ENCODE data around the gene KRT75. TPM values are rescaled to one million over a fixed set of nuclear protein-coding genes. Genes with fewer than 3 reads are reported as not detected.
"Not testable (repeated sequence)": the region's sequence is repeated elsewhere in the genome, so short reads cannot be mapped to it uniquely, and the experiment has no call there.

The KRT75 gene
- total RNA-seq, 1 donor from 2014 or later: 1.8 TPM

DNA sequence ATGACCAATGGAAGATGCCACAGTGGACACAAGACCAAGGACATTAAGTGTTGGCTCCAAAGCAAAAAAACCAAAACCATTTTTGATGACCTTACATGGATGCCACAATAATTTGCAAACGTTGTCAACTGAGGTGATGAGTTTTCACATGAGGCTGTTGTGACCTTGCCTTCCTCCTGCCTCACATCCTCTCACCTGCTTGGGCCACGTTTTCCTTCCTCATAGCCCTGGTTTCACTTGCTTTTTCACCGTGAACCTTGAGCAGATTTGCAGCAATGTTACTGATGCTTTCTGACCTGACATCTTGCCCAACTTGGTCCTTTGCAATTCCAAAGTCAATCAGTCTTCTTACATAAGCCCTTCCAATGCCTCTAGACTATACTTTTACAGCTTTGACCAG is 14.1 kb upstream of the KRT75 start:
- peak; percentile 40 for FAIRE-seq
- TF ChIP-seq, protein P1, sequence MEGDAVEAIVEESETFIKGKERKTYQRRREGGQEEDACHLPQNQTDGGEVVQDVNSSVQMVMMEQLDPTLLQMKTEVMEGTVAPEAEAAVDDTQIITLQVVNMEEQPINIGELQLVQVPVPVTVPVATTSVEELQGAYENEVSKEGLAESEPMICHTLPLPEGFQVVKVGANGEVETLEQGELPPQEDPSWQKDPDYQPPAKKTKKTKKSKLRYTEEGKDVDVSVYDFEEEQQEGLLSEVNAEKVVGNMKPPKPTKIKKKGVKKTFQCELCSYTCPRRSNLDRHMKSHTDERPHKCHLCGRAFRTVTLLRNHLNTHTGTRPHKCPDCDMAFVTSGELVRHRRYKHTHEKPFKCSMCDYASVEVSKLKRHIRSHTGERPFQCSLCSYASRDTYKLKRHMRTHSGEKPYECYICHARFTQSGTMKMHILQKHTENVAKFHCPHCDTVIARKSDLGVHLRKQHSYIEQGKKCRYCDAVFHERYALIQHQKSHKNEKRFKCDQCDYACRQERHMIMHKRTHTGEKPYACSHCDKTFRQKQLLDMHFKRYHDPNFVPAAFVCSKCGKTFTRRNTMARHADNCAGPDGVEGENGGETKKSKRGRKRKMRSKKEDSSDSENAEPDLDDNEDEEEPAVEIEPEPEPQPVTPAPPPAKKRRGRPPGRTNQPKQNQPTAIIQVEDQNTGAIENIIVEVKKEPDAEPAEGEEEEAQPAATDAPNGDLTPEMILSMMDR (IDR thresholded peaks at IDR 0.05; ENCODE audit: insufficient read depth, low read length, severe bottlenecking): no peak
- no peak for DNase-seq (ENCODE audit: low read depth)
- no peak overlapping the region for H3K4me3 ChIP-seq (ENCODE audit: low read depth, low read length)
- no peaks in the 10 kb centered on the region for H3K27me3 ChIP-seq (ENCODE audit: control insufficient read depth, insufficient read depth, low read length)
- peaks cover 2% of the 10 kb centered on the region for H3K36me3 ChIP-seq (ENCODE audit: control insufficient read depth, insufficient read depth, low read length)

DNA sequence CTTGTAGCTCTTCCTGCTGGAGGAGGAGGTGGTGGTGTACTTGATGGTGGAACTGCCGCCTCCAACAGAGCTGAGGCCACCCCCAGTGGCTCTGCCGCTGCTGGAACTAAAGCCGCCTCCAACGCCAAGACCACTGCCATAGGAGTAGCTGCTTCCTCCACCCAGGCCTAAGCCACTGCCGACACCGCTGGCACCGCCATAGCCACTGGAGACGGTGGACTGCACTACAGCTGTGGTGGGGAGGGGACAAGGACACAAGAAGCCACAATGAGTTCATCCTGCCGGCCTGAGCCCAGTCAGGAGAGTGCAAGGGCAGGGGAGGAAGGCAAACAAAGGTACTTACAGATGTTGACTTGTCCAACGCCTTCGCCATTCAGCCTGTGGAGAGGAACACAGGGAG is 13.0 kb upstream of the KRT75 start:
- not testable (repeated sequence) for H3K36me3 ChIP-seq (ENCODE audit: control insufficient read depth, insufficient read depth, low read length); FAIRE-seq; H3K4me3 ChIP-seq (ENCODE audit: low read depth, low read length); DNase-seq (ENCODE audit: low read depth); H3K27me3 ChIP-seq (ENCODE audit: control insufficient read depth, insufficient read depth, low read length)

DNA sequence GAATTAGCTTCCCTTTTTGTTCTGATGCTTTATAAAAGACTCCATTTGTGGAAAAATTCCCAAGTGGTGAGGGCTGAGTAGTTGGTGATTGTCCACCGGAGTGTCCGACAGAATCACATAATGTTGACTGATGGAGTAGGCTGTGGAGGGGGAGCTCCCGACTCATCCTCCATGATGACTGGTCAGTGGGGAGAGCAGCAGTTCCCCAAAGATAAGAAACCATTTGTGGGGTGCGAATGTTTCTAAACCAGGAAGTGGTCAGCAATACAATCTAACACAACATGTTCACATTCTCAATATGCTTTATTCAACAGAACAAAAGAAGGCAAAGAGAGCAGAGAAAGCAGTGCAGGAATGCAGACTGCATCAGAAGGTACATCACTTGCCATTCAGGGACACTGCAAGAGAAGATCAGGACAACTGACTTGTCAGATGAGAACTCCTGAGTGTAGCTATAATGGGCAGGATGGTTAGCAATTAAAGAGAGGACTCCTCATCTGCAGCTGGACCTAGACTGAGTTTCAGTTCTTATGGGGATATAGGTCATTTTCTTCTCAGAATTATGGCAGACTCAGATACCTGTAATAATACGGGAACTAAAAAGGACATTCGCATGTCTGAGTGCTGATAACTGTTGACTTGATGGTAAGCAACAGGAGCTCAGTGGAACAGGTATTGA is 12.3 kb upstream of the KRT75 start:
- FAIRE-seq: no peak

DNA sequence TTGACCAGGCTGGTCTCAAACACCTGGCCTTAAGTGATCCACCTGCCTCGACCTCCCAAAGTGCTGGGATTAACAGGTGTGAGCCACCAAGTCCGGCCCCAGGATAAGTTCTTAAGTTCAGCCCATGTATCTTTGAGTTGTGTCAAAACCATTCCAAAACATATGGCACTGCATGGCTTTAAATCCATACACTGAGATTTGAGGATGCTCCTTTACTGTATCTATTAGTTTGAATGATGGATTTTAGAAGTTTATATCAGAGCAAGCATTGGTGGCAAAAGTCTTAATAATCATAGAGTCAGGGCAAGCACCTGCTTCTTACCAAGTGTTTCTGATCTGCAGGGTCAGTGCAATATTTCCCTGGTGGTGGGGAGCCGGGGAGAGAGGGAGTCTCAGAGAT is 11.7 kb upstream of the KRT75 start:
- no peak for DNase-seq (ENCODE audit: low read depth)
- TF ChIP-seq, protein P1 (IDR thresholded peaks at IDR 0.05; ENCODE audit: insufficient read depth, low read length, severe bottlenecking): no peak
- no peak for FAIRE-seq

More for the DNA sequence above, 12.3 kb upstream of the KRT75 start:
- DNase-seq (ENCODE audit: low read depth): no peak
- H3K4me3 ChIP-seq (ENCODE audit: low read depth, low read length): no peak overlapping the region
- no peaks in the 10 kb centered on the region for H3K27me3 ChIP-seq (ENCODE audit: control insufficient read depth, insufficient read depth, low read length)
- TF ChIP-seq, protein P1 (IDR thresholded peaks at IDR 0.05; ENCODE audit: insufficient read depth, low read length, severe bottlenecking): no peak
- peaks cover 2% of the 10 kb centered on the region for H3K36me3 ChIP-seq (ENCODE audit: control insufficient read depth, insufficient read depth, low read length)

DNA sequence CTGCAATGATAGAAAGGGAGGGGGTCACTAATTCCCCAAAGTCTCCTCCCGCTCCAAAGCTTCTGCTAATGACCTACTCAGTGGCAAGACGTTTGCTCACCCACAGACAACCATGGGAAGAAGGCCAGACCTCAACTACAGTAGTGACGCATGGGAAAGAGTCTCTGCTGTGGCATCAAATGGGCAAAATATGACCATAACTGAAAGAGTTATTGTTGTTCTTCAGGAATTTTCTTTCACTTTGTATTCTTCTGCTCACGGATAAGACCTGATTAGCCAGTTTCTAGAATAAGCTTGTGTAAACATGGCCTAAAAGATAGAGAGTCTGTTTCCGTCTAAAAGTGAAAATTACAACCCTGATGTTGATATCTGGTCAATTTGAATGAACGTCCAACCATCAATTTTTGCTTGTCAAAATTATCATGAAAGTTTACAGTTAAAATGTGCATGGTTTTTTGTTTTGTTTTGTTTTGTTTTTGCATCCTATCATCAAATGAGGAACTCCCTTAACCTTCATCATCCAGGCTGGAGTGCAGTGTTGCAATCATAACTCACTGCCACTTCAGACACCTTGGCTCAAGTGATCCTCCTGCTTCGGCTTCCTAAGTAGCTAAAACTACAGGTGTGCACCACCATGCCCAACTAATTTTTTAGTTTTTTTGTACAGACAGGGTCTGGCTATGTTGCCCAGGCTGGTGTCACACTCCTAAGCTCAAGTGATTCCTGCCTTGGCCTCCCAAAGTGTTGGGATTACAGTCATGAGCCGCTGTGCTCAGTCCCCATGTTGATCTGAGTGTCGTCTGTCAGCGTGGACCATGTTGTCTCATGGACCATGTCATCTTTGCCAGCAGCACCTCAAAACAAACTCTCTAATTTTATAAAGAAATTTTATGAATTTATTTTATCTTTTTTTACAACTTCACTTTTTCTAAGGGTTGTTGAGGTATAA is 10.8 kb upstream of the KRT75 start:
- DNase-seq (ENCODE audit: low read depth) (peak; percentile 61), FAIRE-seq (no peak)
- no peaks in the 10 kb centered on the region for H3K27me3 ChIP-seq (ENCODE audit: control insufficient read depth, insufficient read depth, low read length)
- TF ChIP-seq, protein P1 (IDR thresholded peaks at IDR 0.05; ENCODE audit: insufficient read depth, low read length, severe bottlenecking): no peak
- H3K4me3 ChIP-seq (ENCODE audit: low read depth, low read length): no peak overlapping the region
- H3K36me3 ChIP-seq (ENCODE audit: control insufficient read depth, insufficient read depth, low read length): peaks cover 2% of the 10 kb centered on the region

More for the DNA sequence above, 11.7 kb upstream of the KRT75 start:
- peaks cover 2% of the 10 kb centered on the region for H3K36me3 ChIP-seq (ENCODE audit: control insufficient read depth, insufficient read depth, low read length)
- no peaks in the 10 kb centered on the region for H3K27me3 ChIP-seq (ENCODE audit: control insufficient read depth, insufficient read depth, low read length)
- no peak overlapping the region for H3K4me3 ChIP-seq (ENCODE audit: low read depth, low read length)

DNA sequence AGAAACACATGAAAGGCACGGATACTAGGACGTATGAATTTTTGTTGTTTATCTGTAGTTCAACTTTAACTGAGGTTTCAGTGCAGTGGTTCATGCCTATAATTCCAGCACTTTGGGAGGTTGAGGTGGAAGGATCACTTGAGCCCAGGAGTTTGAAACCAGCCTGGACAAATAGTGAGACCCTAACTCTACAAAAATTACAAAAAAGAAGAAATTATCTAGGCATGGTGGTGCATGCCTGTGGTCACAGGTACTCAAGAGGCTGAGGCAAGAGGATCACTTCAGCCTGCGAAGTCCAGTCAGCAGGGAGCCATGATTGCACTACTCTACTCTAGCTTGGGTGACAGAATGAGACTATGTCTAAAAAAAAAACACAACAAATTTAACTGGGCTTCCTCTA is 9.8 kb upstream of the KRT75 start:
- DNase-seq (ENCODE audit: low read depth): no peak
- no peaks in the 10 kb centered on the region for H3K27me3 ChIP-seq (ENCODE audit: control insufficient read depth, insufficient read depth, low read length)
- no peak for FAIRE-seq
- TF ChIP-seq, protein P1 (IDR thresholded peaks at IDR 0.05; ENCODE audit: insufficient read depth, low read length, severe bottlenecking): no peak
- peaks cover 2% of the 10 kb centered on the region for H3K36me3 ChIP-seq (ENCODE audit: control insufficient read depth, insufficient read depth, low read length)
- H3K4me3 ChIP-seq (ENCODE audit: low read depth, low read length): no peak overlapping the region
